Loucy (cell line): Measurements from ENCODE around the gene RAB29.

Source experiments
- H2AFZ ChIP-seq: fragments of 200-600 bp; sonication (generic); 2 replicates; pipeline ENCODE4 v1.6.0; 2016; ENCODE audit warnings: antibody characterized with exemption, mild to moderate bottlenecking, low read length, moderate library complexity
- H3F3A ChIP-seq: fragments of 200-600 bp; 2 replicates; pipeline ENCODE4 v1.6.0; 2016; ENCODE audit warnings: antibody characterized with exemption, low read depth, mild to moderate bottlenecking
- H3K27me3 ChIP-seq: fragments of 200-600 bp; sonication (generic); 2 replicates; pipeline ENCODE4 v1.6.1; 2014; ENCODE audit warnings: low read length, mild to moderate bottlenecking; ENCODE audit not compliant: insufficient read depth, poor library complexity, severe bottlenecking
- H3K36me3 ChIP-seq: fragments of 200-600 bp; sonication (generic); 2 replicates; pipeline ENCODE4 v1.6.1; 2016; ENCODE audit warnings: low read length; ENCODE audit not compliant: insufficient read depth
- H3K4me1 ChIP-seq: fragments of 200-600 bp; sonication (generic); 2 replicates; pipeline ENCODE4 v1.5.1; 2014; ENCODE audit warnings: low read length, mild to moderate bottlenecking; ENCODE audit not compliant: insufficient read depth, poor library complexity, severe bottlenecking
- H3K4me2 ChIP-seq: fragments of 200-600 bp; sonication (generic); 2 replicates; pipeline ENCODE4 v1.6.0; 2014; ENCODE audit warnings: antibody characterized with exemption, low read length, low read depth, mild to moderate bottlenecking; ENCODE audit not compliant: poor library complexity, severe bottlenecking
- H3K4me3 ChIP-seq: fragments of 200-600 bp; sonication (generic); 2 replicates; pipeline ENCODE4 v1.5.1; 2014; ENCODE audit warnings: low read length, mild to moderate bottlenecking, mixed read lengths; ENCODE audit not compliant: poor library complexity, severe bottlenecking
- H3K79me2 ChIP-seq: fragments of 200-600 bp; sonication (generic); 2 replicates; pipeline ENCODE4 v1.6.1; 2014; ENCODE audit warnings: low read length; ENCODE audit not compliant: insufficient read depth
- H3K9ac ChIP-seq: fragments of 200-600 bp; sonication (generic); 2 replicates; pipeline ENCODE4 v1.6.0; 2014; ENCODE audit warnings: mild to moderate bottlenecking, low read depth, low read length, moderate library complexity; ENCODE audit not compliant: poor library complexity, severe bottlenecking
- H3K9me2 ChIP-seq: fragments of 200-600 bp; sonication (generic); replicated peaks from 2 replicates; pipeline ENCODE4 v1.6.1; 2016; ENCODE audit warnings: low read depth, low read length, mixed read lengths
- H3K9me3 ChIP-seq: fragments of 200-600 bp; sonication (generic); 2 replicates; pipeline ENCODE4 v1.6.1; 2014; ENCODE audit warnings: mild to moderate bottlenecking, antibody characterized with exemption, low read length, low read depth; ENCODE audit not compliant: insufficient read depth
- H4K20me1 ChIP-seq: fragments of 200-600 bp; sonication (generic); 2 replicates; pipeline ENCODE4 v1.6.0; 2014; ENCODE audit warnings: antibody characterized with exemption, low read length, mild to moderate bottlenecking; ENCODE audit not compliant: insufficient read depth, poor library complexity, severe bottlenecking
- EZH2phosphoT487 ChIP-seq: fragments of 200-600 bp; IDR thresholded peaks from 2 replicates; pipeline ENCODE4 v1.6.1; 2018; ENCODE audit warnings: antibody characterized with exemption, mild to moderate bottlenecking, moderate library complexity, borderline replicate concordance
- TF ChIP-seq, protein P1 (sequence below): fragments of 200-600 bp; sonication (generic); conservative IDR thresholded peaks from 2 replicates; pipeline ENCODE4 v1.5.1; 2014; ENCODE audit warnings: mild to moderate bottlenecking, antibody characterized with exemption, low read length

Gene RAB29

DNA sequence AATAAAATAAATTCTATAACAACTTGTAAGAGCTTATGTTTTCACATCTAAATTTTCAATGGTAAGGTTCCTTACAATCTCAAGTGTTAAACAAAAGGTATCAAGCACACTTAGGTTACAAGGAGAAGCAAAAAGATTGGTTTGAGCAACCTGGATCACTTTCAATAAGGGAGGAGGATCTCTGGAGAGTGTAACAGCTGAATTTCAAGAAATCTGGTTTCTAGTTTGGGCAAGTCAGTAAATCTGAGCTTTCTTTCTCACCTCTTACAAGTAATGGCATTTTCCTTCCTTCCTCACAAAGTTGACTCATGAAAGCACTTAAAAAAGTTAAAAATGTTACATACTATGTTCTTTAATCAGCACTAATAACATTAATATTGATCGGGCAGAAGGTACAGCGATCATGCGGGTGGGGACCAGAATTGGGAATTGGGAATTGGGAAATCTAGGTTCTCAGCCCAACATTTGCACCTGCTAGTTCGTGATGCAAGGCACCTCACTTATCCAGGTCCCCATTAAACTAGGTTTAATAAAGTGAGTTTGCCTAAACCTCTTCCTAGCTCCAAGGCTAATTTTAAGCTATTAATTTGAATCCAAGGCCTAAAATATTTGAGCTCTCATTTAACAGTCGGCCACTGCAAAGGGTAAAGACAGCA is 28.4 kb downstream of the RAB29 start:
- Histone ChIP-seq H3K36me3 (0 out of 2 replicates have a peak, but pooled peaks cover 7% of the 10 kb centered on the region), H3K27me3 (no peaks in the 10 kb centered on the region), H3K9ac (peak overlapping the region; percentile 98), H3K4me3 (peak overlapping the region; percentile 80), H2AFZ (no peak overlapping the region), H4K20me1 (peaks cover 69% of the 10 kb centered on the region), H3K79me2 (peaks cover 81% of the 10 kb centered on the region), H3F3A (no peaks in the 10 kb centered on the region), H3K9me2 (no peaks in the 10 kb centered on the region), H3K9me3 (no peaks in the 10 kb centered on the region), H3K4me2 (peak overlapping the region; percentile 91), H3K4me1 (peaks cover 59% of the 10 kb centered on the region)
- no peak for TF ChIP-seq EZH2phosphoT487
- TF ChIP-seq, protein P1, sequence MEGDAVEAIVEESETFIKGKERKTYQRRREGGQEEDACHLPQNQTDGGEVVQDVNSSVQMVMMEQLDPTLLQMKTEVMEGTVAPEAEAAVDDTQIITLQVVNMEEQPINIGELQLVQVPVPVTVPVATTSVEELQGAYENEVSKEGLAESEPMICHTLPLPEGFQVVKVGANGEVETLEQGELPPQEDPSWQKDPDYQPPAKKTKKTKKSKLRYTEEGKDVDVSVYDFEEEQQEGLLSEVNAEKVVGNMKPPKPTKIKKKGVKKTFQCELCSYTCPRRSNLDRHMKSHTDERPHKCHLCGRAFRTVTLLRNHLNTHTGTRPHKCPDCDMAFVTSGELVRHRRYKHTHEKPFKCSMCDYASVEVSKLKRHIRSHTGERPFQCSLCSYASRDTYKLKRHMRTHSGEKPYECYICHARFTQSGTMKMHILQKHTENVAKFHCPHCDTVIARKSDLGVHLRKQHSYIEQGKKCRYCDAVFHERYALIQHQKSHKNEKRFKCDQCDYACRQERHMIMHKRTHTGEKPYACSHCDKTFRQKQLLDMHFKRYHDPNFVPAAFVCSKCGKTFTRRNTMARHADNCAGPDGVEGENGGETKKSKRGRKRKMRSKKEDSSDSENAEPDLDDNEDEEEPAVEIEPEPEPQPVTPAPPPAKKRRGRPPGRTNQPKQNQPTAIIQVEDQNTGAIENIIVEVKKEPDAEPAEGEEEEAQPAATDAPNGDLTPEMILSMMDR: no peak

DNA sequence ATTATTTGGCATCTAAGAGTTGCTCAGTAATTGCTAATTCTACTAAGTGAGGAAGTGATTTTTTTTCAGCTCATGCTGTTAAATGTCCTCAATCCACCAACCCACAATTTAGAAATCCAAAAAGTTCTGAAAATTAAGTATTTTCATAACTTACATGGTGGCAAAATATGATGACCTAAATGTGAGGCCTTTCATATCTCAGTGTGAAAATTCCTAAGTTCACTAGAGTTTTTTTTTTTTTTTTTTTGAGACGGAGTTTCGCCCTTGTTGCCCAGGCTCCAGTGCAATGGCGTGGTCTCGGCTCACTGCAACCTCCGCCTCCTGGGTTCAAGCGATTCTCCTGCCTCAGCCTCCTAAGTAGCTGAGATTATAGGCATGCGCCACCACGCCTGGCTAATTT is 30.9 kb downstream of the RAB29 start:
- Histone ChIP-seq H3K27me3 (no peaks in the 10 kb centered on the region), H3K9ac (peak overlapping the region; percentile 4), H3K9me3 (no peaks in the 10 kb centered on the region), H3K4me3 (peak overlapping the region; percentile 52), H3K79me2 (peaks cover 100% of the 10 kb centered on the region), H3K4me2 (peak overlapping the region; percentile 91), H3K4me1 (peaks cover 58% of the 10 kb centered on the region), H2AFZ (no peak overlapping the region), H3F3A (no peaks in the 10 kb centered on the region), H4K20me1 (peaks cover 91% of the 10 kb centered on the region), H3K9me2 (no peaks in the 10 kb centered on the region), H3K36me3 (peaks cover 15% of the 10 kb centered on the region; the same call in 1 of the 2 replicates)
- TF ChIP-seq, protein P1: no peak
- TF ChIP-seq EZH2phosphoT487: no peak

DNA sequence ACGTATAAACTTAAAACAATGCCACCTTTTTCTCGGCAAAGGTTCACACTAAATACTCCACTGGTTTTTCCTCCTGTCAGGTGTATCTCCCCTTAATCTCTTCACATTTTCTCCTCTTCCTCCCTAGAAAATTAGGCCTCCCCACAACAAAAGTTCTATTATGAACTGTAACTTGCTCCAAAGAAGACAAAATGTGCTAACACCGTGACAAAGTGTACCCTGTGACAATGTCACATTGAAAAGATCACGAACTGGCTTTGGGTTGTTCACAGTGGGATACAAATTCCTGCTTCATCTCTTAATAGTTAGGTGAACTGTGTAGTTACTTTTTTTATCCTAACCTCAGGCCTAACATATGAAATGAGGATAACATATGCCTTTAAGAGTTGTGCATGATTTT is 31.3 kb downstream of the RAB29 start:
- TF ChIP-seq, protein P1: no peak
- TF ChIP-seq EZH2phosphoT487: no peak
- no peak overlapping the region for H2AFZ ChIP-seq
- peaks cover 19% of the 10 kb centered on the region; the same call in 1 of the 2 replicates for H3K36me3 ChIP-seq
- no peaks in the 10 kb centered on the region for H3K9me2 ChIP-seq
- peaks cover 100% of the 10 kb centered on the region for H3K79me2 ChIP-seq
- no peaks in the 10 kb centered on the region for H3K9me3 ChIP-seq
- H3K4me3 ChIP-seq: peak overlapping the region; percentile 52
- H3F3A ChIP-seq: no peaks in the 10 kb centered on the region
- peak overlapping the region; percentile 91 for H3K4me2 ChIP-seq
- H4K20me1 ChIP-seq: peaks cover 93% of the 10 kb centered on the region
- H3K27me3 ChIP-seq: no peaks in the 10 kb centered on the region
- peak overlapping the region; percentile 4 for H3K9ac ChIP-seq
- H3K4me1 ChIP-seq: peaks cover 58% of the 10 kb centered on the region
